DND-41 (cell line): Measurements from ENCODE around the gene RBM44.

ENCODE experiments used
- ATAC-seq: fragments of 200-7000 bp; cut with Tn5 transposase; 3 replicates; pipeline ENCODE4 v1.9.1; 2021; ENCODE audit warnings: low read depth; ENCODE audit not compliant: insufficient read depth
- DNase-seq: peaks from one replicate; pipeline ENCODE4 v3.0.0-alpha.2; 2020
- H2AFZ ChIP-seq: 2 replicates; pipeline ENCODE4 v1.6.0; 2012; ENCODE audit warnings: low read depth, low read length
- H3K27ac ChIP-seq: 2 replicates; pipeline ENCODE4 v1.5.1; 2012; ENCODE audit warnings: low read length, inconsistent platforms
- H3K27me3 ChIP-seq: fragments of 200-600 bp; sonication (generic); 2 replicates; pipeline ENCODE4 v1.6.0; 2012; ENCODE audit warnings: low read length, mild to moderate bottlenecking, inconsistent platforms; ENCODE audit not compliant: insufficient read depth, poor library complexity
- H3K36me3 ChIP-seq: 2 replicates; pipeline ENCODE4 v1.5.1; 2012; ENCODE audit warnings: low read length, inconsistent platforms; ENCODE audit not compliant: insufficient read depth
- H3K4me1 ChIP-seq: 2 replicates; pipeline ENCODE4 v1.5.1; 2012; ENCODE audit warnings: mild to moderate bottlenecking, low read length; ENCODE audit not compliant: insufficient read depth
- H3K4me2 ChIP-seq: 2 replicates; pipeline ENCODE4 v1.6.0; 2012; ENCODE audit warnings: mild to moderate bottlenecking, moderate library complexity, low read length, inconsistent platforms; ENCODE audit not compliant: insufficient read depth
- H3K4me3 ChIP-seq, 2 experiments: fragments of 200-600 bp in 1 of 2; shearing (Covaris generic) in 1 of 2; 2 replicates each; pipeline ENCODE4 v1.5.1; 2012 to 2016; ENCODE audit warnings: inconsistent platforms in 2 of 2, low read length in 2 of 2, mild to moderate bottlenecking in 2 of 2, low read depth in 1 of 2, moderate library complexity in 1 of 2
- H3K79me2 ChIP-seq: 2 replicates; pipeline ENCODE4 v1.6.0; 2012; ENCODE audit warnings: low read length, inconsistent platforms; ENCODE audit not compliant: insufficient read depth
- H3K9ac ChIP-seq: 2 replicates; pipeline ENCODE4 v1.6.0; 2012; ENCODE audit warnings: low read depth, mild to moderate bottlenecking, inconsistent platforms, low read length, moderate library complexity
- H3K9me3 ChIP-seq: 2 replicates; pipeline ENCODE4 v1.5.1; 2012; ENCODE audit warnings: low read length, moderate library complexity, mild to moderate bottlenecking, inconsistent platforms; ENCODE audit not compliant: insufficient read depth, severe bottlenecking
- H4K20me1 ChIP-seq: 2 replicates; pipeline ENCODE4 v1.6.0; 2012; ENCODE audit warnings: low read length; ENCODE audit not compliant: insufficient read depth
- EZH2 ChIP-seq: IDR thresholded peaks from 3 replicates; pipeline ENCODE4 v1.6.1; 2012; ENCODE audit warnings: borderline replicate concordance, low read depth, mild to moderate bottlenecking, moderate library complexity, low read length, inconsistent platforms; ENCODE audit not compliant: severe bottlenecking
- TF ChIP-seq, protein P1 (sequence below): IDR thresholded peaks from 2 replicates; pipeline ENCODE4 v1.5.1; 2012; ENCODE audit warnings: borderline replicate concordance, low read length, moderate library complexity, mild to moderate bottlenecking; ENCODE audit not compliant: poor library complexity, severe bottlenecking; ENCODE audit errors: extremely low read depth

RBM44 gene

DNA sequence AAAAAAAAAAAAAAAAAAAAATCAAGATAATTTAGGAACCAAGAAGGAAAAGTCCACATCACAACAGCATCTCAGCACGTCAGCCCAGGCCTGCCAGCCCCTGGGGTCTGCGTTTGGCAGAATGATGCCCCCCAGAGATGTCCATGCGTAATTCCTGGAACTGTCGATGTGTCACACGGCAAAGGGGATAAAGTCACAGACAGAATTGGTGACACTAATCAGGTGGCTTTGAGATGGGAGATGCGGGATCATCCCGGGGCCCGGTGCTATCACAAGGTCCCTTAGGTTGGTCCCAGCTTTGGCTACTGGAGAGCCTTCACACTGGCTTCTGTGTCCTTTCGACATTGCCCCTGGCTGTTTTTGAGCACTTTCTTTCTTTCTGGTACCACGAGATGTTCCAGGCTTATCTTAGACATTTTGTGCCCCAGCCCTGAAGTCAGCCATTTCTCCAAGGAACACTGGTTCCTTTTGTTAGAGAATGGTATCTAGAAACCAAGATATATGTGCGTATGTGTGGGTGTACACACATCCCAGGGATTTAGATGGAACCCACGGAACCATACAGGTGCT, 81.5 kb downstream of the RBM44 start:
- TF ChIP-seq EZH2, result no peak
- TF ChIP-seq, protein P1, sequence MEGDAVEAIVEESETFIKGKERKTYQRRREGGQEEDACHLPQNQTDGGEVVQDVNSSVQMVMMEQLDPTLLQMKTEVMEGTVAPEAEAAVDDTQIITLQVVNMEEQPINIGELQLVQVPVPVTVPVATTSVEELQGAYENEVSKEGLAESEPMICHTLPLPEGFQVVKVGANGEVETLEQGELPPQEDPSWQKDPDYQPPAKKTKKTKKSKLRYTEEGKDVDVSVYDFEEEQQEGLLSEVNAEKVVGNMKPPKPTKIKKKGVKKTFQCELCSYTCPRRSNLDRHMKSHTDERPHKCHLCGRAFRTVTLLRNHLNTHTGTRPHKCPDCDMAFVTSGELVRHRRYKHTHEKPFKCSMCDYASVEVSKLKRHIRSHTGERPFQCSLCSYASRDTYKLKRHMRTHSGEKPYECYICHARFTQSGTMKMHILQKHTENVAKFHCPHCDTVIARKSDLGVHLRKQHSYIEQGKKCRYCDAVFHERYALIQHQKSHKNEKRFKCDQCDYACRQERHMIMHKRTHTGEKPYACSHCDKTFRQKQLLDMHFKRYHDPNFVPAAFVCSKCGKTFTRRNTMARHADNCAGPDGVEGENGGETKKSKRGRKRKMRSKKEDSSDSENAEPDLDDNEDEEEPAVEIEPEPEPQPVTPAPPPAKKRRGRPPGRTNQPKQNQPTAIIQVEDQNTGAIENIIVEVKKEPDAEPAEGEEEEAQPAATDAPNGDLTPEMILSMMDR, result no peak
- ATAC-seq, result no peak
- no peak overlapping the region for H3K9ac ChIP-seq
- no peak overlapping the region for H2AFZ ChIP-seq
- no peak overlapping the region for H3K4me2 ChIP-seq
- no peaks in the 10 kb centered on the region for H3K4me1 ChIP-seq
- no peaks in the 10 kb centered on the region for H3K79me2 ChIP-seq
- no peak overlapping the region for H3K27ac ChIP-seq
- H3K9me3 ChIP-seq, result no peaks in the 10 kb centered on the region
- DNase-seq, result no peak
- no peaks in the 10 kb centered on the region for H3K36me3 ChIP-seq
- no peak overlapping the region for H3K4me3 ChIP-seq
- no peaks in the 10 kb centered on the region for H3K27me3 ChIP-seq
- no peaks in the 10 kb centered on the region for H4K20me1 ChIP-seq

DNA sequence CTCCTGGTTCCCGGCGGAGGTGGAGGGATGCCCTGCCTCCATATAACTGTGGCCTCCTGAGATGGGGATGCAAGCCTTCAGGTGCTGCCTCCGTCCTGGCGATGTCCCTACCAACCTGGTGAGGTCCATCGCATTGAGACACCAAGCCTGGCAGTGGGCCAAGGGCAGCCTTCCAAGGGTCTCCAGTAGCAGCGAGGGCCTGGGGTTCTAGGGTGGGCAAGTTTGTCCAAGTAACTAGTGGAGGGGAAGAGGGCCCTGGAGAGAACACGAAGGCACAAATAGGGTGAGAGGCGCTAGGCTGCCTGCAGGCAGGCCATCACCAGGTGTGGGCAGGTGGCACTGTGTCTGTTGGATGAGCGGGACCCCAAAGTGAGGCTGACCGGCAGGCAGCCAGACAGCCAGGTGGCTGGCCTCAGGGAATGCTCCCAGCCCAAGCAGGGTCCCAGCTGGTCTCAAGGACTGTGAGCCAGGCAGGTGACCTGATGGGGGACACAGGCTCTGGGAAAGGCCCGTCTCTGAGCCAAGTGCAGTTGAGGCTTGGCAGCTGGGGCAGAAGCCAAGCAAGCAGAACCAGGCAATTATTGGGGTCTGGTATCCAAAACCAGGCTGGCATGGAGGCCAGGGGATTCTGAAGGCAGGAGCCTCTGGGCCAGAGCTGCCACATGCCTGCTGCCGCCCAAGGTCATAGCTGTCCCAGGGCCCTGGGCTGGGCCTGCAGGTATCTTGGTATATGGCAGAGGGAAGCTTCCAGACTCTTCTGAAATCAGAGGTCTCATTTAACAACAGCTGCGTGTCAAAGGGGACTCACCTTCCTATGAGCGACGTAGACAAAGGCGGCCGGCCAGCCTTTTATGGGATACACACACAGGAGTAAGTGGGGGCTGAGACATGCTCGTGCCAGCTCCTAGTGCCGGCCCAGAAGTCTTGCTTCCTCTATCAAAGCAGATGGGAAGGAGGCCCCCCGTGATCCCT, 84.2 kb downstream of the RBM44 start:
- Histone ChIP-seq H3K4me2 (no peak overlapping the region), H3K27ac (no peak overlapping the region), H3K4me1 (no peaks in the 10 kb centered on the region), H3K4me3 (no peak overlapping the region), H3K9ac (no peak overlapping the region), H4K20me1 (no peaks in the 10 kb centered on the region), H3K9me3 (no peaks in the 10 kb centered on the region), H3K27me3 (no peaks in the 10 kb centered on the region), H3K79me2 (no peaks in the 10 kb centered on the region), H3K36me3 (no peaks in the 10 kb centered on the region), H2AFZ (no peak overlapping the region)
- DNase-seq, result no peak
- TF ChIP-seq EZH2, result no peak
- TF ChIP-seq, protein P1, result no peak
- ATAC-seq, result no peak

DNA sequence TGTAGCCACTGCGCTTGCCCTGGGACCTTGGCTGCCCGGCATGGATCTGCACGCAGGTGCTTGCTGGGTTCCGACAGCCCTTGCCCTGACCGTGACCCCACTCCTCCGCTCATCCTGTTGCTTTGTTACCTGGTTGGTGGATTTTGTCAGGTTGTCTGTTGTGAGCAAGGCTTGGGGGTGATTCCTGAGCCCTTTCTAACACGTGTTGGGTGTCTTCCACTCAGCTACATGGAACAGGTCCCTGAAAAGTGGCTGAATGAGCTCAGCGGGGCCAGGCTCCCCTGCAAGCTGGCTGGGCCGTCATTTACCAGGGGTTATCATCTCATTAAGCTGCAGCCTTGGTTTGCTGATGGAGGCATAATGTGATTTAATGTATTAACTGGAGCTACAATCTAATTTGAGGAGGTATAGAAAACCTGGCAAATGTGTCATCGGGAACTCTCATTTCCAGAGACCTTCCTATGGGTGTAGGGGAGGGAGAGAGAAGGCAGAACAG, 85.4 kb downstream of the RBM44 start:
- ATAC-seq (no peak), DNase-seq (no peak)
- no peaks in the 10 kb centered on the region for H3K9me3 ChIP-seq
- no peak overlapping the region for H3K4me3 ChIP-seq
- no peaks in the 10 kb centered on the region for H3K36me3 ChIP-seq
- H3K9ac ChIP-seq, result no peak overlapping the region
- no peak overlapping the region for H3K27ac ChIP-seq
- no peaks in the 10 kb centered on the region for H3K4me1 ChIP-seq
- no peaks in the 10 kb centered on the region for H4K20me1 ChIP-seq
- H3K4me2 ChIP-seq, result no peak overlapping the region
- H2AFZ ChIP-seq, result no peak overlapping the region
- H3K79me2 ChIP-seq, result no peaks in the 10 kb centered on the region
- no peaks in the 10 kb centered on the region for H3K27me3 ChIP-seq
- no peak for TF ChIP-seq EZH2
- TF ChIP-seq, protein P1, result no peak
